IPS-NIHi7 (cell line): ENCODE measurements around the gene GPRC5B.

Experiments used
- DNase-seq: peaks from one replicate; pipeline ENCODE4 v3.0.0; 2012; ENCODE audit warnings: mixed read lengths; ENCODE audit errors: extremely low spot score

The GPRC5B gene, protein sequence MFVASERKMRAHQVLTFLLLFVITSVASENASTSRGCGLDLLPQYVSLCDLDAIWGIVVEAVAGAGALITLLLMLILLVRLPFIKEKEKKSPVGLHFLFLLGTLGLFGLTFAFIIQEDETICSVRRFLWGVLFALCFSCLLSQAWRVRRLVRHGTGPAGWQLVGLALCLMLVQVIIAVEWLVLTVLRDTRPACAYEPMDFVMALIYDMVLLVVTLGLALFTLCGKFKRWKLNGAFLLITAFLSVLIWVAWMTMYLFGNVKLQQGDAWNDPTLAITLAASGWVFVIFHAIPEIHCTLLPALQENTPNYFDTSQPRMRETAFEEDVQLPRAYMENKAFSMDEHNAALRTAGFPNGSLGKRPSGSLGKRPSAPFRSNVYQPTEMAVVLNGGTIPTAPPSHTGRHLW

DNA sequence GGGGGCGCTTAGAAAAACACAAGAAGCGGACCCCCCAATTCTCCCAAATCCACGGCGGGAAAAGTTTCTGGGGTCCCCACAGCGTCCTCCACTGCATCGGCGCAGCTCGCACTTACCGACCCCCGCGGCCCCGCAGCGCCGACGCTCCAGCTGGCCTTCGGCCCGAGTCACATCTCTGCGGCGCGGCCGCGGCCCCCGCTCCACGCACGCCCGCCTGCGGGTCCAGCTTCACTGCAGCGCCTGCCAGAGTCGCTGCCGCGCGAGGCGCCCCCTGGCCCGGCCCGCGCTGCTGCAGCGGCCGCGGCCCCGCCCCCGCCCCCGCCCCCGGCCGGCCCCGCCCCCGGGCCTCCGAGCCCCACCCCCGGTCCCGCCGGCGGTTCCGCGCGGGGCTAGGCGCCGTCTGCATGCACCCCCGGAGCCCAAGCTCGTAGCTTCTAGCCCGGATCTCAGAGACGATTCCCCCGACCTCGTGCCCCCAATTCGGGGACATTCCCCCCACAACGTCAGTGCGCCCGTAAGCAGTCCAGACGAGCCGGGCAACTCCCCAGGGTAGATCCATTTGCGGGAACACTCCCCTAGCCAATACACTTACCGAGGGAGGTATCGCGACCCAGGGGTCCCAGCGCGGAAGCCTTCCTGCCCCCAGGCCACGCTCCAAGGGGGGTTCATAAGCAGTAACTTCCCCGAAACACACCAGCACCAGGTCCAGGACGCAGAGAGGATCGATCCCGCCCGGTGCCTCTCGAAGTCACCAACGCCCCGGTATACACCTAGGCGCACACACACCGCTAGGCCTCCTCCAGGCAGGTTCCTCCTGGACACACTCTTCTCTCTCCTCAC is at the start of gene GPRC5B:
GPRC5B (minus strand) TSS at position 238 of the 840 bp plus-strand sequence. CDS start 12,003 bp downstream, outside the sequence.
- DNase-seq: peak; percentile 70

DNA sequence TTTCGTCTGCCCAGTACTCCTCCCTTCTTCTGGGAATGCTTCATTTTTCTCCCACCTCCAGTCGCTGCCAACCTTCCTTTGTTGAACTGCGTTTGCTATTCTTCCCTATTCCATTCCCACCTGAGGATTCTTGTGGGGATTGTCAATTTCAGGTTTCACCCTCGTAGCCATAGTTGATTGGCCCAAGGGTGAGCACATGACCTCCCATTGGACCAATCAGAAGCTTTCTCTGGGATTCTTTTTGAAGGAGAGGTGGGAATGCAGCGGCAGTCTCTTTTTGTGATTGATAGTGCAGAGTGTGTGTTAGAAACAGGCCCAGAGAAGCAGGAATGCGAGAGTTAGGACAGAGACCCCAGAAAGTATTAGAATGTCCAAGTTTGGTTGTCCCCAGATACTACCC is 49.1 kb upstream of the GPRC5B start:
- peak; percentile 41 for DNase-seq

DNA sequence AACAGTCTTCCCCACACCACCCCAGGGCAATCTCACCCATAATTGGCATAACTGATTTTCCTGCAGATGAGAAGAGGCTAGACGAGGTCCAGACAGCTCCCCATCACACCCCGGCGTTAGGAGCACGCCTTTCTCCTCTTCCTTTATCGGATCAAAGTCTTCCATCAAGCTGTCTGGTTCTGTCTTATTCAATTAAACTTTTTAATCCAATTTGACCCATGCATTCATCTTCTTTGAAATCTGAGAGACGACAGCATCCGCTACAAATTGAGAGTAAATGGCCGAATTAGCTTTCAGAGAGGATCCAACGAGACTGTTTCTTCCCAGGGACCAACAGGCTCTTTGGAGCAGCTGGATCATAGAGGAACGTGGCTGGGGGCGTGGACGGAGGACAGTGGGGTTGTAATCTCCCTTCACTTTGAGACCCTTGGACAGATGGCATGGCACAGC is 44.4 kb upstream of the GPRC5B start:
- DNase-seq: no peak

DNA sequence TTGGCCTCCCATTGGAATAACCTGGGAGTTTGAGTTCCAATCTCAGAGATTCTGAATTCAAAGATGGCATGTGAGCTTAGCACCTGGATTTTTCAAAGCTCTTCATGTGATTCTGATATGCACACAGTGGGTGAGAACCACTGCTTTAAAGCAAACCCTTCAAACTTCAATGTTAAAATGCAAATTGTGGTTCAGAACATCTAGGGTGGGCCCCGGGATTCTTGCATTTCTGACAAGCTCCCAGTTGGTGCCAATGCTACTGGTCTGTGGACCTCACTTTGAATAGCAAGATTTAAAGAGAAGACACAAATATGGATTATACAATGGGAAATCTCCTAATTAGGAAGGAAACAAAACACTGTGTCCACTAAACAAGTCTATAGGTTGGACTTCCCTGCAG is 43.8 kb upstream of the GPRC5B start:
- DNase-seq: no peak

DNA sequence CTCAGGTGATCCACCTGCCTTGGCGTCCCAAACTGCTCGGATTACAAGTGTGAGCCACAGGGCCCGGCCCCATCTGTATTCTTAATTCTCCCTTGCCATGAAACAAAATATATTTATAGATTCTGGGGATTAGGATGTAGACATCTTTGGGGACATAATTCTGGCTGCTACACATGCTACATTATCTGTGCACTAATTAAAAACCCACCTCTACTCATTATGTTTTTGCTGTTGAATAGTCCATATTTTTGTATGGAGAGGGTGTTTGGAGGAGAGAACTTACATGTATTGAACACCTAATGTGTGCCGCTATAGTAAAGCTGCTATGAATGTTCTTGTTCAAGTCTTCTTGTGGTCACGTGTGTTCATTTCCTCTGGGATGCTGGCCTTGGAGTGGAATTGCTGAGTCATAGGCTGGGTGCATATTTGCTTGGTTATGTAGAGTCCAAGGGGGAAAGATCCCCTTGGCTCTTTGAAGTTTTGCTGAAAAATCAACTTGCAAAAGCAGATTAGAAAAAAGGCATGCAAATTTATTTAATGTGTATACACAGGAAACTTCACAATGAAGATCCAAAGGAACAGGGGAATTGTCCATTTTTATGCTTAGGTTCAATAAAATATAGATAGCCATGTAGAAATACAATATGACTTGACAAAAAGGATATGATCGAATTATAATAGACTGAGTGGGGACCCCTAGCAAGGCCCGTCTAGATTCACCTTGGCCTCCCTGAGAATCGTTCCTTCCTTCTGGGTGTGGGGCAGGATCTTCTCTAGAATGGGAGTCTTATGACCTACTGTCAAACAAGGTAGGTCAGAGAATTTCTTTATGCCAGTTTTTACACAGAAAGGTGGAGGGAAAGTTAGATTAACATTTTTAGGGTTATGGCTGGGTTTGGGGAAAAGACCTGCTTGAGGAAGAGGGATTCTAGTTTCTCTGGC is 42.1 kb upstream of the GPRC5B start:
- no peak for DNase-seq

DNA sequence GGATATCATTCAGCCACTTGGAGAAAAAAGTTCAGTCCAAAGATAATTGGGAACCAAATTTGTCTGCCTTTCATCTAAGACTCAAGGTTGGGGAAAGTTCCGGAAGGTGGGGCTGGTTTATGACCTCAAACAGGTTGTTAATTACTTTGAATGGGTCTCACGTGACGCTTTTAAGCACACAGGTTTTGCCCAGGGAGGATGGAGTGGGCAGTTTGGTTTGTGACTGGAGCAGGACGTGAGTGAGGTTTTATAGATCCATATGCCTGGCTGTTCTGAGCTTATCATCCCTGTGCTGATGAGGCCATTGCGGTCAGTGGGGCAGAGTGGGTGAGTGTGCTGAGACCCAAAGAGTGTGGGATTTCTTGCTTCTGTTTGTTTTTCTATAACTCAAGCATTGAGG is 38.7 kb upstream of the GPRC5B start:
- no peak for DNase-seq

DNA sequence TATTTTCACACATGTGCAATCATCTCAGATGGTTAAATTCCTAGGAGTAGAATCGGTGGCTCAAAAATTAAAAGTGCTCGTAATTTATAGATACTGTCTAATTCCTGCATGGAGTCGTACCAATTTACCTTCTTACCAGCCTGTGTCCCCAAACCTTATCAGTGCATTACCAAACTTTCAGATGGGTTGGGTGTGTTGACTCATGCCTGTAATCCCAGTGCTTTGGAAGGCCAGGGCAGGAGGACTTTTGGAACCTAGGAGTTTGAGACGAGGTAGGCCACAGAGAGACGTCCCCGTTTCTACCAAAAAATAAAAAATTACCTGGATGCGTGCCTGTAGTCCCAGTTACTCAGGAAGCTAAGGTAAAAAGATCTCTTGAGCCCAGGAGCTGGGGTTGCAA is 34.5 kb upstream of the GPRC5B start:
- DNase-seq: no peak

DNA sequence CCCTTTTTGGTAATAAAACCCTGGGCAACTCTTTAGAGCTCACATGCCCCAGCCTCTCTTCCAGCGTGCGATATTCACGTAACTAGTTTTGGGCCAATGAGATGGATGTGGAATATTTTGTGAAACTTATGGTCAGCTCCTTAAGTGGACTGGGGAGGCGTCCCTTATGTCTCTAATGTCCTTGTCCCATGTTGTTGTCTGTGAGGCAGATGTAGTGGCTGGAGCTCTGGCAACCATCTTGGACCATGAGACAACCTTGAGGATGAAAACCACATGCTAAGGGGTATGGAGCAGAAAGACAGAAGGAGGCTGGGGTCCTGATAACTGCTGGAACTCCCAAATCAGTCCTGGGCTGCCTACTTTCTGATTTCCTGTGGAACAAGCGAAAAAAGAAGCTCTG is 31.4 kb upstream of the GPRC5B start:
- DNase-seq: no peak

DNA sequence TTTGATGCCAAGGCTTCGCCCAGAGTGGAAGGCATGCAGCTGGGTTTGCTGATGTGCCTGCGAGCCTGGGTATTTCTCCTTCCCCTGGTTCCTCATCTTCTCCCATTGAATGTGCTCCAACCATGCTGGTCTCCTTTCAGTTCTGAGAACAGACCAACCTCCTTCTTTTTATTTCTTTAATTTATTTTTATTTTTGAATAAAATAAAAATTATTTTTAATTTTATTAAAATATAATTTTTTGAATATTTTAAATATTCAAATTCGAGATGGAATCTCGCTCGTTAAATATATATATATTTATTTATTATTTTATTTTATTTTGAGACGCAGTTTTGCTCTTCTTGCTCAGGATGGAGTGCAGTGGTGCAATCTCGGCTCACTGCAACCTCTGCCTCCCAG is 30.2 kb upstream of the GPRC5B start:
- DNase-seq: no peak

DNA sequence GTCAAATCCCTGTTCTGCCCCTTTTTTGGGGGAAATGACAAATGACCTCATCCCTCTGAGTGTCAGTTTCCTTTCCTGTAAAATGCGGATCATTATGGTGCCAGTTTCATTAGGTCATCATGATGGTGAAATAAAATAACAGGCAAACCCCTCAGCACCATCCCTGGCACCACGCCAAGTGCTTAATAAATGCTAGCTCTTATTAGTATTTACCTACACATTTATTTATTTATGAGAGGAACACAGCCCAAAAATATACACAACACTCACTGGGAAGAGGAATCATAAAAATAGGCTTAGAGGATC is 28.6 kb upstream of the GPRC5B start:
- DNase-seq: no peak

DNA sequence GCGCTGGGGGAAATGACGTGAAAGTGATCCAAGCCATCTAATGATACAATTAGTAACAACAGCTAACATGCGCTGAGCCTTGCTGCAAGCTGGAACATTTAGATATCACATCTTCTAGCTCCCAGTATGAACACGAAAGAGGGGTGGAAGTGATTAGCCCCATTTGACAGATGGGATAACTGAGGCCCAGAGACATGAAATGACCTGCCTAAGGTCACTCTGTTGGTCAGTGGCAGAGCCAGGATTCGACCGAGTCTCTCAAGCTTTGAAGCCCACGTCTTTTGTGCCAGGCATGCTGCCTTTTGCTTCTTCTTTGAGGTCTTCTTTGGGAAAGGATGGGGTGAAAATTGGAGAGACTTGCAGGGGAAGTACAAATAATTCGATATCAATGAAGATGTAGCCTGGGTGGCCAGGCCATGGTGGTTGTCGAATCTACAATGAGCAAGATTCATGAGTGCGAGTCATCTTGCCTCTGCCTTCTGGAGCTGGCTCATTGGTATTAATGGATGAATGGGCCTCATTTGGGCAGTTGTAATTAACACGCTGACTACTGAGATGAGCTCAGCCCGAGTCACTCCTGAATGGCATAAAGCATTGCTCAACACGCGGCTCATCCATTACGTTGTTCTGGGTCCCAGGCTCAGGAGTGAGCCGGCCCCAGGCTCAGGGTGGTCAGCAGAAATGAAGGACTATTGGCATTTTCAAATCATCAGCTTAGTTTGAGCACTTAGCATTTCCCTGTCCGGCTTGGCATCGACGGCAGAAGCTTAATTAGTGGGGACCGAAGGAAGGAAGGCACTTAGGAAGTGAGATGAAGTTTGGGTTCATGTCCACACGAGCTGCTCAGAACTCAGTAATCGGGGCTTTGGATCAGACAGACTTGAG is 28.0 kb upstream of the GPRC5B start:
- DNase-seq: no peak

DNA sequence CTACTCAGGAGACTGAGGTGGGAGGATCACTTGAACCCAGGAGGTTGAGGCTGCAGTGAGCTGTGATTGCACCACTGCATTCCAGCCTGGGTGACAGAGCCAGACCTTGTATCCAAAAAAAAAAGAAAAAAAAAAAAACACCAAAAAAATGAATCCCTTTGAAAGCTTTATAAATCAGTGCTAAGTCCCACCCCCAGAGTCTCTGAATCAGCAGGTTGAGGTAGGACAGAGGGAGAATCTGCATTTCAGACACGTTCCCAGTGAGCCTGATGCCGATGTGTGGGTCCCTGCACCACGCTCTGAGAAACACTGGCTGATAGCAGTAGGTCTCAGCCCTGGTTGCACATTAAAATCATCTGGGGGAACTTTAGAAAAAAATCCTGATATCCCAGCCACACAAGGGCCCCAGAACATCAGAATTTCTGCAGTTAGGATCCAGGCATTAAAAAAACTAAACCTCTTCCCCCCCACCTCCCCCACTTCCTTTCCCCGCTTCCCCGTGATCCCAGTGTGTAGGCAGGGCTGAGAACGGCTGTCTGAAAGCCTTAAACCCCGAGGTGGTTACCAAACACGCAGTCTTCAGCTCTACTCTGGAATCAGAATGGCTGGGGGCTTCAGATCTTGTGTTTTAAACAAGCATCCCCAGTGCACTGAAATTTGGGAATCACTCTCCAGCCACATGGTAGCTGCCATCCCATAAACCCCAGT is 27.3 kb upstream of the GPRC5B start:
- DNase-seq: no peak

DNA sequence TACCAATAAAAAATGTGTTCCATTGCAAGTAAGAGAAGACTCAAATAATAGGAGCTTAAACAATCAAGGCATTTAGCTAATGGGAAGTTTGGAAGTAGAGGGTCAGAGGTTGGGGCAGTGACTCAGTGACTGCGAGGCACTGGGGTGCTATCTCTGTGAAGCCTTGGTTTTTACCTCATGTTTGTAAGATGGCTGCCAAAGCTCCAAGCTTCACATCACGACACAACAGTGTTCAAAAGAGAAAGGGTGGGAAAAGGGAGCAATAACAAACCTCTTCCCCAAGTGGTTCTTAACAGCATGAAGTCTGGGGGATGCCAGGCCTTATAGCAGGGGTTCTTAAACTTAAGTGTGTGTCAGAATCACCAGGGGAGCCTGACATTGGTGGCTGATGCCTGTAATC is 26.6 kb upstream of the GPRC5B start:
- DNase-seq: no peak

DNA sequence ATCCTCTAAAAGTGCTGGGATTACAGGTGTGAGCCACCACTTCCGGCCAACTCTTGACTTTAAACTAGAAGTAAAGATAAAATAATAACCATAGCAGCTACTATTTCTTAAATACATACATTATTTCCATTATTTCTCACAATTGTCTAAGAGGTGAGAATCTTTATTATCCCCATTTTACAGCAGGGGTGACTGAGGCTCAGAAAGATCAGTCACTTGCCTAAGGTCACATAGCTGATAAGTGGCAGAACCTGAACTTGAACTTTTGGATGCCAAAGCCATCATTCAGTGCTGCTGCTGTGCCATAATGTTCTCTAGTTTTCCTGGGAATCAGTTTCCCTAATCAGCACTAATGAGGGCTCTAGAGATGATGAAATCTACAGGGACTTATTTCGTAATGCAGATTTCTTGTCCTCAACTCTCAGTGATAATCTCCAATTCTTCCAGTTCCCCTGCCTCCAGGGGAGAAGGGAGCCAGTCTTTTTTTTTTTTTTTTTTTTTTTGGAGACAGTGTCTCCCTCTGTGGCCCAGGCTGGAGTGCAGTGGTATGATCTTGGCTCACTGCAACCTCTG is 25.2 kb upstream of the GPRC5B start:
- DNase-seq: no peak

DNA sequence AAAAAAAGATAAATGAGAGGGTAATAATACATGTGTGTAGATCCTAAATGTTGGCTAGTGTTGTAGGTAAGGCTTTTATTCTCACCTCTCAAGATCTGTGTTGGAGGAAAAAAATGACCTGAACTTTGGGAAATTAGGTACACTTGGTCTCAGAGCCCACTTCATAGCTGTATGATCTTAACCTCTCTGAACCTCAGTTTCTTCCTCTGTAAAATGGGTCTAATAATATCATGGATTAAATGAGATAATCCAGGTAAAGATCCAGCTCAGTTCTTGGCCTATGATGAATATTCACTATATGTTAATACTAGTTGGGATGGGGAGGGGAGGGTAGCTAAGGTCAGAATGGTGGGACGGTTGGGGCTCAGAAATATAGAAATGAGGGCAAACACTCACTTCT is 24.3 kb upstream of the GPRC5B start:
- no peak for DNase-seq

DNA sequence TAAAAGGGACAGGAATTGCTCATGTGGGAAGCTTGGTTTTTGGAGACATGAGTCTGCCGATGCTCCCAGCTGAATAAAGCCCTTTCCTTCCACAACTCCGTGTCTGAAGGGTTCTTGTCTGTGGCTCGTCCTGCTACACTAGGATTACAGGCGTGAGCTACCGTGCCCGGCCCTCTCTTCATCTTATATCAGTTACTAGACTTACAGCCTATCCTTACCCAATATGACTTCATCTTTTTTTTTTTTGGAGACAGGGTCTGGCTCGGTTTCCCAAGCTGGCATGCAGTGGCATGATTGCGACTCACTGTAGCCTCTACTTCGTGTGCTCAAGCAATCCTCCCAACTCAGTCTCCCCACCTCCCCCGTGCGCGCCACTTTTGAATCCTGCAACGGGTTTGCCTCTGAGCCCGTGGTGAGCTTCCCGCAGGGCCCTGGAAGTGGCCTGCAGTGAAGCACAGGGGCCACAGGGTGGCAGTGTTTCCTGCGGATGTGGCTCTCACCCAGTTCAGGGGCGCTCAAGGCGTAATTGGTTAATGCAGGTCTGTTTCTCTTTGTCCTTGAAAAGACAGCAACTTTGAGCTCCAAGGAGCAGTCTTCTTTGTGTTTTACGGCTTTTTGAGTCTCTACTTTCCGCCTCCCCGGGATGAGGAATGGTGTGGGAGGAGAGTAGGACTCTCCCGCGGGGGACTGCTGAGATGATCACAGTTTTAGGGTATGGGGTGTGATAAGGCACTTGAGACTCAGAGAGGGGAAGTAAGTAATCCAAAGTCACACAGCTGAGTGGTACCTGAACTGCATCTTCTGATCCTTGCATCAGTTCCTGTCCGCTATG is 22.7 kb upstream of the GPRC5B start:
- DNase-seq: peak; percentile 85

DNA sequence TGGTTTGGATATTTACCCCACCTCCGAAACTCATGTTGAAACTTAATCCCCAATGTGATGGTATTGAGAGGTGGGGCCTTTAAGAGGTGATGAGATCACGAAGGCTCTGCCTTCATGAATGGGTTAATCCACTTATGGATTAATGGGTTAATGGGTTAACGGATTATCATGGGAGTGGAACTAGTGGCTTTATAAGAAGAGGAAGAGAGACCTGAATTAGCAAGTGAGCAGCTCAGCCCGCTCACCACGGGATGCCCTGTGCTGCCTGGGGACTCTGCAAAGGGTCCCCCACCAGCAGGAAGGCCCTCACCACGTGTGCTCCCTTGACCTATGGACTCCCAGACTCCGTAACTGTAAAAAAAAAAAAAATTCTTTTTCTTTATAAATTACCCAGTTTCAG is 16.5 kb upstream of the GPRC5B start:
- no peak for DNase-seq

DNA sequence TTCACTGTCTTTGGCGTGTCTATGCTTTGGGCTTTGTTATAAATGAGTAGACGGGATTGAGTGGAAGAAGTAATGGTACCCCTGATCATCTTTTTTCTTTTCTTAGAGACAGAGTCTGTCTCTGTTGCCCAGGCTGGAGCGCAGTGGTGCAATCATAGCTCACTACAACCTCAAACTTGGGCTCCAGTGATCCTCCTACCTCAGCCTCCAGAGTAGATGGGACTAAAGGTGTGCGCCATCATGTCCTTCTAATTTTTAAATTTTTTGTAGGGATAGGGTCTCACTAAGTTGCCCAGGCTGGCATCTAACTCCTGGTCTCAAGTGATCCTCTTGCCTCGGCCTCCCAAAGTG is 14.9 kb upstream of the GPRC5B start:
- DNase-seq: no peak

DNA sequence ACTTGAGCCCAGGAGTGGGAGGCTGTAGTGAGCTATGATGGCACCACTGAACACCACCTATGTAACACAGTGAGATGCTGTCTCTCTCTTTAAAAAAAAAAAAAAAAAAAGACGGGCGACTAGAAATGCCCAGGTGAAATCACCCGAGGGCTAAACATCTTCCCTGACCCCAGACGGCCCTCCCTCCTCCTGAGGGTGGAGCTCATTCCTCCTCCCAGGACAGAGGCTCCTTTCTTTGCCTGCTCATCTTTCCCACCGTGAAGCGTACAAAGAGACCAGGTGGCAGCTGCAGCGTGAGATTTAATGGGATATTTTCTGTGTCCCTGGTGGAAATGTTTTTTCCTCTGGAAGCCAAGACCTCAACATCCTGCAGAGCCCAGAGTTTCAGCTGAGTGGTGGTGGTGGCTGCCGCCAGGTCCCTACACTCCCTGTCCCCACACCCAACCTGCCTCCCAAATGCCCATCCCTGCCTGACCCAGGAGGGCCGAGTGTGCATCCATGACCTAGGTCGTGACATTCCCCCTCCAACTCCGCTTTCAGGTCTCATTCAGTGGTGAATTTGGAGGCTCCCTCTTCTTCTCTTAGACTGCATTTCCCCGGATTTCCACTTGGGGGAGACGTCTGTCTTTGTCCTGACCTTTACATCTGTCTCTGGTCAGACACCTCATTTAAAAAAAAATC is 14.4 kb upstream of the GPRC5B start:
- peak; percentile 72 for DNase-seq
